Gastrocnemius medialis (tissue), 4 donors: Measurements from ENCODE around the gene MKRN2OS.

ENCODE experiments used
- POLR2A ChIP-seq, 2 donors: fragments of 450-650 bp; IDR thresholded peaks; one replicate each; pipeline ENCODE4 v1.6.1; 2017; ENCODE audit warnings: antibody characterized with exemption in 2 of 2, mild to moderate bottlenecking in 2 of 2, moderate library complexity in 2 of 2
- TF ChIP-seq, protein P1 (sequence below), 5 experiments: fragments of 450-650 bp in 3 of 5; fragments of 200-600 bp in 2 of 5; sonication (generic) in 2 of 5; IDR thresholded peaks in 4 of 5; conservative IDR thresholded peaks in 1 of 5; 1 replicate in 4 of 5; 2 replicates in 1 of 5; pipeline ENCODE4 v1.5.1; 2016 to 2019; ENCODE audit warnings: antibody characterized with exemption in 5 of 5, mild to moderate bottlenecking in 3 of 5, moderate library complexity in 3 of 5

DNA sequence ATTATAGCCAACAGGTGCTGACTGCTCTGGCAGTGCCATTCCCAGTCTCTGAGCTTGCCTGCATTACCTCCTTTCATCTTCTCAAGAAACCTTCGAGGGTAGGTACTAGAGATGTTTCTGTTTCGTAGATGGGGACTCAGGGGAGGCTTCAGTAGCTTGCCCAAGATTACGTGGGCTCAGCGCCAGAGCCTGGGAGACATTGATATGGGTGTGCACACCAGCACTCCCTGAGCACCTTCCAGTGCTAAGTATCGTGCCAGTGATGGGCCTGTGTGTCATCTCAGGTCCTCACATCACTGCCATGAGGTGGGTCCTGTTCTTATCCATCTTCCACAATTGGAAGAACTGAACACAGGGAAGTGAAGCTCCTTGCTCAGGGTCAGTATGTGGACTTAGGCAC lies 45.8 kb downstream of the MKRN2OS start:
- TF ChIP-seq, protein P1, sequence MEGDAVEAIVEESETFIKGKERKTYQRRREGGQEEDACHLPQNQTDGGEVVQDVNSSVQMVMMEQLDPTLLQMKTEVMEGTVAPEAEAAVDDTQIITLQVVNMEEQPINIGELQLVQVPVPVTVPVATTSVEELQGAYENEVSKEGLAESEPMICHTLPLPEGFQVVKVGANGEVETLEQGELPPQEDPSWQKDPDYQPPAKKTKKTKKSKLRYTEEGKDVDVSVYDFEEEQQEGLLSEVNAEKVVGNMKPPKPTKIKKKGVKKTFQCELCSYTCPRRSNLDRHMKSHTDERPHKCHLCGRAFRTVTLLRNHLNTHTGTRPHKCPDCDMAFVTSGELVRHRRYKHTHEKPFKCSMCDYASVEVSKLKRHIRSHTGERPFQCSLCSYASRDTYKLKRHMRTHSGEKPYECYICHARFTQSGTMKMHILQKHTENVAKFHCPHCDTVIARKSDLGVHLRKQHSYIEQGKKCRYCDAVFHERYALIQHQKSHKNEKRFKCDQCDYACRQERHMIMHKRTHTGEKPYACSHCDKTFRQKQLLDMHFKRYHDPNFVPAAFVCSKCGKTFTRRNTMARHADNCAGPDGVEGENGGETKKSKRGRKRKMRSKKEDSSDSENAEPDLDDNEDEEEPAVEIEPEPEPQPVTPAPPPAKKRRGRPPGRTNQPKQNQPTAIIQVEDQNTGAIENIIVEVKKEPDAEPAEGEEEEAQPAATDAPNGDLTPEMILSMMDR (IDR thresholded peaks at IDR 0.05 in 4 of 5, conservative IDR thresholded peaks at IDR 0.05 in 1 of 5) = no peak
- TF ChIP-seq POLR2A (IDR thresholded peaks at IDR 0.05) = no peak
